ENCODE measurements around the gene BIRC6.

DNA sequence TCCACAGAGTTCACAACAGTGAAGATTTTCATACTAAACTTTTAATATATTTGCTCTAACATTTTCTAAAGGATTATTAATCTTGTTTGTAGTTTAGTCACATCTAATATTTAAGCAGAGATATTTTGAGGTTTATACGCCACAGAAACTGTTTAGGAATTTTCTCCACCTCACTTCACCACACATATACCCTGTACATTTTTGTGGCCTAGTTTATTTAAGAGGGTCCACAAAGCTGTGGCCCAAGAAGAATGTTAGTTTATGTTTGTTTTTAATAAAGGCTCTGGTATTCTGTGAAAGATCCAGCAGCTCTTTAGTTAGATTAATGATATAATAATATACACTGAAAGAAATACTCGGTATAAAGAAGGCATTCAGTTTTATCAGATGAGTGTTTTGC is 138.3 kb downstream of the BIRC6 start:
- TF ChIP-seq EZH2 (IDR thresholded peaks at IDR 0.05; ENCODE audit: borderline replicate concordance, low read length) (no peak), CTCF (IDR thresholded peaks at IDR 0.05; ENCODE audit: low read length) (no peak)

Measured in OCI-LY1 (cell line).